Right lobe of liver (tissue), 4 donors: ENCODE data around the gene APOH.

Experiments
- POLR2A ChIP-seq: fragments of 450-650 bp; IDR thresholded peaks from one replicate; pipeline ENCODE4 v1.6.1; 2017; ENCODE audit warnings: antibody characterized with exemption, mild to moderate bottlenecking
- TF ChIP-seq, protein P1 (sequence below), 4 donors: fragments of 200-600 bp in 3 of 4; fragments of 450-650 bp in 1 of 4; IDR thresholded peaks; one replicate each; pipeline versions ENCODE4 v1.5.1 to v1.8.0; 2016 to 2022; ENCODE audit warnings: antibody characterized with exemption in 4 of 4, mild to moderate bottlenecking in 2 of 4
- donor health status: DM: no; HTN: no; CAD: no.
- donor health status: DM: no; HTN: no; CAD: no.
- donor health status: DM: no; HTN: yes; CAD: no.

DNA sequence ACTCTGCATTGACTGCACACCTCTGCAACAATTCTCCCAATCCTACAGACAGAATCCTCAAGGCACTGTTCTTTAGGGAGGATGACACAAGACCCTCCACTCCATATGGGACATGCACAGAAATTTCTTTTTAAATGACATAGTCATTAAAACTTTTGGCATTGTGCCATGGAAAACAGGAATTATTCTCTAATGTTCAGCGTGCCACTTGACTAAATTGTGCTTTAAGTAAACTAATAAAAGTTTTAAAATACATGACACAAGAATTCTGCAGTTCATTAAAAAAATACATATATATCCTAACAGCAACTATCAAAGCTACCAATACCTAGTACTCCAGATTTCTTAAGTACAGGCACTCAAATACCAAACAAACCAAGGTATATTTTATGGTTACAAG, 53.3 kb downstream of the APOH start:
- TF ChIP-seq POLR2A = no peak
- TF ChIP-seq, protein P1, sequence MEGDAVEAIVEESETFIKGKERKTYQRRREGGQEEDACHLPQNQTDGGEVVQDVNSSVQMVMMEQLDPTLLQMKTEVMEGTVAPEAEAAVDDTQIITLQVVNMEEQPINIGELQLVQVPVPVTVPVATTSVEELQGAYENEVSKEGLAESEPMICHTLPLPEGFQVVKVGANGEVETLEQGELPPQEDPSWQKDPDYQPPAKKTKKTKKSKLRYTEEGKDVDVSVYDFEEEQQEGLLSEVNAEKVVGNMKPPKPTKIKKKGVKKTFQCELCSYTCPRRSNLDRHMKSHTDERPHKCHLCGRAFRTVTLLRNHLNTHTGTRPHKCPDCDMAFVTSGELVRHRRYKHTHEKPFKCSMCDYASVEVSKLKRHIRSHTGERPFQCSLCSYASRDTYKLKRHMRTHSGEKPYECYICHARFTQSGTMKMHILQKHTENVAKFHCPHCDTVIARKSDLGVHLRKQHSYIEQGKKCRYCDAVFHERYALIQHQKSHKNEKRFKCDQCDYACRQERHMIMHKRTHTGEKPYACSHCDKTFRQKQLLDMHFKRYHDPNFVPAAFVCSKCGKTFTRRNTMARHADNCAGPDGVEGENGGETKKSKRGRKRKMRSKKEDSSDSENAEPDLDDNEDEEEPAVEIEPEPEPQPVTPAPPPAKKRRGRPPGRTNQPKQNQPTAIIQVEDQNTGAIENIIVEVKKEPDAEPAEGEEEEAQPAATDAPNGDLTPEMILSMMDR (IDR thresholded peaks at IDR 0.05) = no peak
